ENCODE data around the gene PTPRD. TPM values are rescaled to one million over a fixed set of nuclear protein-coding genes. Genes with fewer than 3 reads are reported as not detected.
A peak's percentile ranks its signal among the peaks of the same experiment; 100 is the strongest.

Gene PTPRD
- total and polyA plus RNA-seq, 2 donors (not counting 1 experiment from before 2014, with no cell fraction given): 0.35 to 4.8 TPM

GRCh38 chr9:8394341-8394740 lies 2218.5 kb downstream of the PTPRD start:
- Histone ChIP-seq H3K27ac (ENCODE audit: insufficient read depth, low read length) (no peak overlapping the region), H3K27me3 (ENCODE audit: control insufficient read depth, insufficient read depth, low read length) (no peaks in the 10 kb centered on the region), H3K79me2 (ENCODE audit: control insufficient read depth, insufficient read depth, low read length) (no peaks in the 10 kb centered on the region), H3K9me3 (ENCODE audit: control insufficient read depth, insufficient read depth, low read depth, low read length) (no peaks in the 10 kb centered on the region), H3K4me1 (ENCODE audit: control insufficient read depth, extremely low read depth, insufficient read depth, low read length) (no peaks in the 10 kb centered on the region), H3K9ac (ENCODE audit: insufficient read depth, low read length) (no peak overlapping the region), H4K20me1 (ENCODE audit: control insufficient read depth, extremely low read depth, insufficient read depth, low read length) (no peaks in the 10 kb centered on the region), H2AFZ (ENCODE audit: low read length) (no peak overlapping the region), H3K36me3 (ENCODE audit: control insufficient read depth, insufficient read depth, low read length) (no peaks in the 10 kb centered on the region), H3K4me2 (ENCODE audit: extremely low read depth, insufficient read depth, low read length) (no peak overlapping the region), H3K4me3 (replicated peaks in 1 of 4; ENCODE audit: control extremely low read depth in 1 of 4, insufficient read depth in 1 of 4, low read depth in 3 of 4, low read length in 4 of 4) (no peak overlapping the region)
- no peak for DNase-seq (ENCODE audit: low read depth in 2 of 2)
- TF ChIP-seq CTCF (conservative IDR thresholded peaks at IDR 0.05 in 1 of 2, IDR thresholded peaks at IDR 0.05 in 1 of 2; ENCODE audit: low read depth in 1 of 2, low read length in 2 of 2) (no peak), EZH2 (IDR thresholded peaks at IDR 0.05; ENCODE audit: low read length, missing control alignments) (no peak)

DNA sequence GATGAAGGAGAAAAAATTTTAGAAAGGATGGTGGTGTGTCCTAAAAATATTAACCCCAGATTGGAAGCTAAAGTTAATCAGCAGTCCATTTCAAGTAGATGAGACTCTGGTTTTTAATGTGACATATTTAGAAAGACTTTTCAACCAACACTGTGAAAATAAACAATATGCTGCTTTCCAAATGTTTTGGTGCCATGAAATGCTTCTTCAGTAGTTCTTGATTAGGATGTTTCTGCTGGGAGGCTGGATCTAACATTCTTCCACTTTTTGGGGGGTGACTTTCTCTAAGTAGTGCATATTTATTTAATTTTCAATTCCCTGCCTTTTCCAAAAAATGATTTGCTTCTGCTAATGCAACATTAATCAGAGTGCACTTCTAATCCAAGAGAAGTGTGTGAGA lies 2219.9 kb downstream of the PTPRD start:
- H3K4me3 ChIP-seq (replicated peaks in 1 of 4; ENCODE audit: control extremely low read depth in 1 of 4, insufficient read depth in 1 of 4, low read depth in 3 of 4, low read length in 4 of 4): no peak overlapping the region
- H3K4me1 ChIP-seq (ENCODE audit: control insufficient read depth, extremely low read depth, insufficient read depth, low read length): no peaks in the 10 kb centered on the region
- no peak for TF ChIP-seq CTCF (conservative IDR thresholded peaks at IDR 0.05 in 1 of 2, IDR thresholded peaks at IDR 0.05 in 1 of 2; ENCODE audit: low read depth in 1 of 2, low read length in 2 of 2)
- TF ChIP-seq EZH2 (IDR thresholded peaks at IDR 0.05; ENCODE audit: low read length, missing control alignments): no peak
- H3K9ac ChIP-seq (ENCODE audit: insufficient read depth, low read length): no peak overlapping the region
- no peaks in the 10 kb centered on the region for H3K79me2 ChIP-seq (ENCODE audit: control insufficient read depth, insufficient read depth, low read length)
- H3K4me2 ChIP-seq (ENCODE audit: extremely low read depth, insufficient read depth, low read length): no peak overlapping the region
- no peak for DNase-seq (ENCODE audit: low read depth in 2 of 2)
- no peak overlapping the region for H2AFZ ChIP-seq (ENCODE audit: low read length)
- no peaks in the 10 kb centered on the region for H3K27me3 ChIP-seq (ENCODE audit: control insufficient read depth, insufficient read depth, low read length)
- no peak overlapping the region for H3K27ac ChIP-seq (ENCODE audit: insufficient read depth, low read length)
- no peaks in the 10 kb centered on the region for H3K9me3 ChIP-seq (ENCODE audit: control insufficient read depth, insufficient read depth, low read depth, low read length)
- no peaks in the 10 kb centered on the region for H4K20me1 ChIP-seq (ENCODE audit: control insufficient read depth, extremely low read depth, insufficient read depth, low read length)
- no peaks in the 10 kb centered on the region for H3K36me3 ChIP-seq (ENCODE audit: control insufficient read depth, insufficient read depth, low read length)

DNA sequence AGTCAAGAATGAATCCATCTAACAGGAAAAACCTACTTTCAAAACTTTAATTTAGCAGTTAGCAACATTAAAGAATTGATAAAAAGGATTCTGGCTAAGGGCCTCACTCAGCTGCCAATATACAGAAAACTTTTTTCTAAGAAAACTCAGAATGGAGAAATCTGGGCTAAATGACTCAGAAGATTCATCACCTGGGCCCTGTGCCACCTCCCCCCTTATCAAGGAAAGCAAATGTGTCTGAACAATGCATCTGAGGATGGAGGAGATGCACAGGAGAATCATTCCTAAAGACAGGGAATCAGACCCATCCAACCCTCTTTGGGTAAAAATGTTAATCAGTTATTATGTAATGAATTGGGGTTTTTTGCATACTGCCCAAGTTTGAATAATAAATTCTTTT lies 2221.2 kb downstream of the PTPRD start:
- Histone ChIP-seq H3K36me3 (ENCODE audit: control insufficient read depth, insufficient read depth, low read length) (no peaks in the 10 kb centered on the region), H3K27ac (ENCODE audit: insufficient read depth, low read length) (no peak overlapping the region), H3K4me3 (replicated peaks in 1 of 4; ENCODE audit: control extremely low read depth in 1 of 4, insufficient read depth in 1 of 4, low read depth in 3 of 4, low read length in 4 of 4) (no peak overlapping the region), H4K20me1 (ENCODE audit: control insufficient read depth, extremely low read depth, insufficient read depth, low read length) (no peaks in the 10 kb centered on the region), H3K9ac (ENCODE audit: insufficient read depth, low read length) (no peak overlapping the region), H3K4me2 (ENCODE audit: extremely low read depth, insufficient read depth, low read length) (no peak overlapping the region), H3K79me2 (ENCODE audit: control insufficient read depth, insufficient read depth, low read length) (no peaks in the 10 kb centered on the region), H3K4me1 (ENCODE audit: control insufficient read depth, extremely low read depth, insufficient read depth, low read length) (no peaks in the 10 kb centered on the region), H3K27me3 (ENCODE audit: control insufficient read depth, insufficient read depth, low read length) (no peaks in the 10 kb centered on the region), H2AFZ (ENCODE audit: low read length) (no peak overlapping the region), H3K9me3 (ENCODE audit: control insufficient read depth, insufficient read depth, low read depth, low read length) (no peaks in the 10 kb centered on the region)
- TF ChIP-seq CTCF (conservative IDR thresholded peaks at IDR 0.05 in 1 of 2, IDR thresholded peaks at IDR 0.05 in 1 of 2; ENCODE audit: low read depth in 1 of 2, low read length in 2 of 2) (no peak), EZH2 (IDR thresholded peaks at IDR 0.05; ENCODE audit: low read length, missing control alignments) (no peak)
- peak in 1 of 2 donors; percentile 32 for DNase-seq (ENCODE audit: low read depth in 2 of 2)

Measured in fibroblast of lung (primary cell).